GM21447 (cell line): ENCODE measurements around the gene OSBP2.

Experiments
- ATAC-seq: cut with Tn5 transposase; IDR thresholded peaks from one replicate; pipeline ENCODE4 v1.9.1; 2021; ENCODE audit not compliant: unreplicated experiment

Gene OSBP2

DNA sequence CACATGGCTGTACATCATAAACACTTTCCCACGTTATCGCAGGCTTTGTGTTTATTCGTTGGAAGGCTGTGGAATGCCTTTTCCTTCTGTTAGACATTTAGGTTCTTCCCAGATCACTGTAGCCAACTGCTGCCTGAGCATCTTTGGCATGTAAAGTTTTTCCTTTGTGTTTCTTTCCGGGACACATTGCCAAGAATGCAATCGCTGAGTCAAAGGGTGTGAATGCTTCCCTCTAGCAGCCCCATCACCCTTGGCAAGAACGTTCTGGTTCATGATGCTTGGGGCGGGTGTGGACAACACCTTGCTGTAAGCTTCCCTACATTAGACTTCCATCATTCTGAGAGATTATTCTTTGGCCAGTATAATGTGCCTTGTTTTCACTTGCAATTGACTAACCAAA, 136.2 kb downstream of the OSBP2 start:
- ATAC-seq, result no peak

DNA sequence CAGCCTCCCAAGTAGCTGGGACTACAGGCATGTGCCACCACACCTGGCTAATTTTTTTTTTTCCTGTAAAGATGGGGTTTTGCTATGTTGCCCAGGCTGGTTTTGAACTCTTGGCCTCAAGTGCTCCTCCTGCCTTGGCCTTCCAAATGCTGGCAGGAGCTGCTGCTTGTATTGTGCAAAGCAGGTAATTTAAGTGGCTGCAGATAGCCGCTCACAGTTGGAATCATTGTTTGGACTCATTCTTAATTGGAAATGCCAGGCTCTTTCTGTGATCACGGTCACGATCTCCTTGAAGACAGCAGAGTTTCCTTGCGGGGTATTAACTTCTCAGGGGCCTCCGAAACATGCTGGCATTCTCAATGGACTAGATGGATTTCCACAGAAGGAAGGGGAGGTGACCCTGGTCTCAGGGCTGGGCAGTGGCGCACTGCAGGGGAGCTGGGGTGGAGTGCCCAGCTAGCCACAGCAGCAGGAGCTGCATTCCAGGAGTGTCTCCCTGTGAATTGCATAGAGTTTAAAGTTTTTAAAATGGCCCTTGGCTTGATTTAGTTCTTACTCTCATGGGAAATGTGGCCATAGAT, 137.8 kb downstream of the OSBP2 start:
- no peak for ATAC-seq

DNA sequence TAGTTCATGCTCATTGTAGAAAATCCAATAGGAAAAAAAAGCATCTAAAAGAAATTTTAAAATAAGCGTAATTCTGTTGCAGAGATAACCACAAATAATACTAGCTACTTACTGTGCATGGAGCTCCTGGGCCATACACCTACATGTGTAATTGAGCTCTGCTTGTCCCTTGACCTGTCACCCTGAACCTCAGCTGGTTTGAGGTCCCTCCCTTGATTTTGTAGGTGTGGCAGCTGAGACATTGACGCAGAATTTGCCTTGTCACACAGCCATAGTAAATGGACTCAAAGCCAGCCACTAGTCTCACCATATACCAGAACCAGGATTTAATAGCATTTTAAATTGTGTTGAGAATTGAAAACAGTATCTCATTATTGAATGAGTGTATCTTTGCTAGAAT, 138.6 kb downstream of the OSBP2 start:
- no peak for ATAC-seq

DNA sequence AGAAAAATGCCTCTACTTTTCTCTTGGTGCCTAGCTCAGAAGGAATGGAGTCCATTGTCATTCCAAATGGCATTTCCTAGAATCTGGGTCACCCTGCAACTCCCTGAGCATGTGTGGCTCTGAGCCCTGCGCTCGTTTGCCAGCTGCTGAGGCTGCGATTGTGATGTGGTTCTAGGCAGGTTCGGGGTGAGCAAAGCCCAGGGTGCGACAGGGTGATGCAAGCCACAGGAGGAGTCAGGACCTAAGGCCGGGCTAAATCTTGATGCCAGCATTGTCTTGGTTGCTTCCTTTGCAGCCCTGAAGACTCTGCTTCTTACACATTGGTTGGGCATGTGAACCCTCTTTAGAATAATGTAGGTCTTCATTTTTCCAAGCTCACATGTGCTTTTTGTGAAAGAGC, 142.9 kb downstream of the OSBP2 start:
- no peak for ATAC-seq

DNA sequence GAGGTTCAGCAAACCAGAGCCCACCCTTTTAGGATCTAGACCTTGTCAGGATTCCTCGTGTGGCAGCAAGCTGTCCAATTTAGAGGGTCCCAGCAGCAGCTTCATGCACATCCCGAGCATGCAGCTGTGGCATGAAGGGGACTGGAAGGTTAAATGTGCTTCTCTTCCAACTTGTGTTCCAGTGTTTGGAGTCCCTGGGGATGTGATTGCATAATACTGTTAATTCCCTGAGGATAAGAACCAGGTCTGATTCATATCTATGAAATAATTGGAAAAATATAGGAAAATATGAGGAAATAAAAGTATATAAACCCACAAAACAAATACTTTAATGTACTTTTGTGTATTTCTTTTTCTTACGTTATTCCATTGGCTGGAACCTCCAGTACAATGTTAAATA, 143.4 kb downstream of the OSBP2 start:
- ATAC-seq, result no peak

DNA sequence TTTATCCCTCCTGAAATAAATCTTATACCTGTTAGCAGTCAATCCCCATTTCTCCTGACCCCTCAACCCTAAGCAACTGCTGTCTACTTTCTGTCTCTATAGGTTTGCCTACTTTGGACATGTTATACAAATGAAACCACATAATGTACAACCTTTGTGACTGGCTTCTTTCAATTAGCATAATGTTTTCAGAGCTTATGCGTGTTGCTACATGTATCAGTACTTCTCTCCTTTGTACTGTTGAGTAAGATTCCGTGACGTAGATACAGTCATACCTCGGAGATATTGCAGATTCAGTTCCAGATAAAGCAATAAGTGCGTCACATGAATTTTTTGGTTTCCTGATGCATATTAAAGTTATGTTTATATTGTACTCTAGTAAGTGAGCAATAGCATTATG, 146.6 kb downstream of the OSBP2 start:
- no peak for ATAC-seq

DNA sequence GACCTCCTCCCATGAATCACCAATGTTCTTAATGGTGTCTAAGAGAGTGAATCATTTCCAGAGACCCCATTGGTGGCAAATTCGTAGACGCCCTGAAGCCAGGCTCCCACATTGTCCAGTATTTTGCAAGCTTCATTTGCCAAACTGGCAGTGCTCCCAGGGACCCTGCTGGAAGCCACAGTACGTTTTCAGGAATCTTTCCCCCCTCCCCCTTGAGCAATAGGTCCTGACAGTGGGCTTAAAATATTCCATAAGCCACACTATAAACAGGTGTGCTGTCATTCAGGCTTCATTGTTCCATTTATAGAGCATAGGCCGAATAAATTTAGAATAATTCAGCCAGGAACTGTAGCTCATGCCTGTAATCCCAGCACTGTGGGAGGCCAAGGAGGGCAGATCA, 148.6 kb downstream of the OSBP2 start:
- ATAC-seq, result no peak

DNA sequence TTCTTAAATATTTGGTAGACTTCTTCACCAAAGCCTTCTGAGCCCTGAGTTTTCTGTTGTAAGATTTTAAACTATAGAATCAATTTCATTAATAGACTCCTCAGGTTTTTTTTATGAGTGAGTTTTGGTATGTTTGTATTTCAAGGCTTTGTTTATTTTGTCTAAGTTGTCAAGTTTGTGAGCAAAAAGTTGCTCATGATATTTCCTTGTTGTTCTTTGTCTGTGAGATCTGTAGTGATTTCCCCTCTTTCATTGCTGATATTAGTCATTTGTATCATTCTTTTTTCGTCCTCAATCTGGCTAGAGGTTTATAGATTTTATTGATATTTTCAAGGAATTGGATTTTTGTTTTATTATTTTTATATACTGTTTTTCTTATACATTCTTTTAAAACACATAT, 152.9 kb downstream of the OSBP2 start:
- ATAC-seq, result no peak

DNA sequence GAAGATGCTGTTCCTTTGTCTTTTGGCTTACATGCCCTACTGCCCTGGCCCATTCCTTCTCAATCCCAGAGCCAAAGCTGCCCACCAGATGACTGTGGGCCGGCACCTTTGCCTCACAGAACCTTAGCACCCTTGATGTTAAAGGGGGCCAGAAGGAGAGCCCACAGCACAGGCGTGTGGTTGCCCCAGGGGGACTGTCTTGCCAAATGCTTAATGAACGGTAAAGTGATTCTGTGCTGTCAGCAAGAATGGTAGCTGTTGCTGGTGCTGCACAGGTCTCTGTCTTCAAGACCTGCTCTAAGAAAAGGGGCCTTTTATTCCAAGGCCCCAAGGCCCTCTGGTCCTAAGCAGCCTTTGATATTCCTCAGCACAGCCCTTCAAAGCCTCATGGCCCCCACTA, 160.6 kb downstream of the OSBP2 start:
- no peak for ATAC-seq

DNA sequence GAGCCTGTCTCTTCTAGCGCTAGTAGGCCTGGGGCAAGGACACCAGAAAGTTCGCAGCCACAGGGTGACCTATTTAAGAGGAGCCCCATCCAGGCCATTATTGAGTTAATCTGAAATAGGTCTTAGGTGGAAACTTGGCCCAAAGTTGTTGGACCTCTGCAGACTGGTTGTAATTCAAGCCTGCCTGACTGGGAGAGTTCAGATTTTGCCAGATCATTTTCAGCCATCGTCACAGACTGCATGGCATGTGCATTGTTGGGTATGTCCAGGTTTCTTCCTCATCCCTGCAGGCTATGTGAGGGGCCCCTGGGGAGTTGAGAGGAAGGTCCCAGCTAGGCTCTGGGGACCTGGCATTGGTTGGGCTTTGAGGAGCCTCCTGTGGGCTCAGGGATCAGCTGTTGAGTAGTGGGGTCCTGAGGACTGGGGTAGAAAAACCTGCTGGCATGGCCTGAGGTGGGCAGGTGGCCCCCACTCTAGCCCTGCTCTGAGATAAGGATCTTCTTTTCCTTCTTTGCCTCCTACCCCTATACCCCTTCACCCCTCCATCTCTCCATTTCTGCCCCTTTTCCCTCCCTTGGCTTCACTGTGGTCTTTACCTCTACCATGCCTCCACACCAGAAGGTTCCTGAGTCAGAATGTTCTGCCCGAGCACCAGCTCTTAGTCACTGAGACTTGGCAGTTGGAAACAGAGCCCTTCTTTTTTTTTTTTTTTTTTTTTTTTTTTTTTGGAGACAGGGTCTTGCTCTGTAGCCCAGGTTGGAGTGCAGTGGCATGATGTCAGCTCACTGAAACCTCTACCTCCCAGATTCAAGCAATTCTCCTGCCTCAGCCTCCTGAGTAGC, 161.2 kb downstream of the OSBP2 start:
- ATAC-seq, result no peak

DNA sequence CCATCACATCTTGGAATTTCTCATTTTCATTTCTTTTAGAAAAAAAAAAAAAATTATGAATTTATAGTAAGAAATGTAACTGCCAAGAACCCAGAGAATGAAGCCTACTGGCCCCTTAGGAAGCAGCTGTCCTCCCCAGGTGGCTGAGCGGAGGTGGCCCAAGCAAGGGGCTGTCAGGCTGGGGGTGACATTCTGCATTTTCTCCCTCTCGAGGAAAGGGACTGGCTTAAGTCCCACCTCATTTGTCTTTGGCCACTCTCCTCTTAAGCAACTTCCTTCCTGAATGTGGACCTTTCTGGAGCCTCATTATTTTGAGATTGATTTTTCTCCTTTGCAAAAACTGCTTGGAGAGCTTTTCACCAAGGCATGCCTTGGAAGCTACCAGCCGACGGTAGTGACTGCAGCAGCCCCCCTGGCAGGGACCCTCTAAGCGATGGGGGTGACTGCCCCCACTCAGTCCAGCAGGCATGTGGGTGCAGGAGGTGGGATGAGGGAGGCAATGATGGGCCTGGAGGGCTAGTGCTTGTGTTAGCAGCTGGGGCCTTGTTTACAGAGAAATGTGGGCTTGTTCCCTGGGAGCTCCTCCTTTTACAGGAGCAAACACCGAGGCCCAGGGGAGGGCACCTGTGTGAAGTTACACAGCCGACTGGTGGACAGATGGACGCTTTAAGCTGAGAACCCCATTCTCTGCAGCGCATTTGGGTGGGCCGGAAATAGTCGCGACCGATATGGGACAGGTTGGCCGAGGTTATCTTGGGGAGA, 162.2 kb downstream of the OSBP2 start:
- no peak for ATAC-seq

DNA sequence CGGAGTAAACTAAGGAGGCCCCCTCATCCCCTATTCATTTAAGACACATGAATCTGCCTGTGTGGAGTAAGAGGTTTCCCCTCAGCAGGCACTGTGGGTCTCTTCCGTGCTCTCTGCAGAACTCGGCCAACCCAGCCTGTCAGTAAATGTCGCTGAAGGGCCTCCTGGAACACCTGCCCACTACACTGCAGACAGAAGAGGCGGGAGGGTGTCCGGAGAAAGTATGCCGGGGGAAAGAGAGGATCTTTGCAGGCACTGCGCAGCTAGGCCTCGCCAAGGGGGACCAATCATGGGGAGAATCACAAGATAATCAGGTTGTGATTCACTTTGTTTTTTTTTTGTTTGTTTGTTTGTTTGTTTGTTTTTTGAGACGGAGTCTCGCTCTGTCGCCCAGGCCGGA, 163.1 kb downstream of the OSBP2 start:
- ATAC-seq, result no peak

DNA sequence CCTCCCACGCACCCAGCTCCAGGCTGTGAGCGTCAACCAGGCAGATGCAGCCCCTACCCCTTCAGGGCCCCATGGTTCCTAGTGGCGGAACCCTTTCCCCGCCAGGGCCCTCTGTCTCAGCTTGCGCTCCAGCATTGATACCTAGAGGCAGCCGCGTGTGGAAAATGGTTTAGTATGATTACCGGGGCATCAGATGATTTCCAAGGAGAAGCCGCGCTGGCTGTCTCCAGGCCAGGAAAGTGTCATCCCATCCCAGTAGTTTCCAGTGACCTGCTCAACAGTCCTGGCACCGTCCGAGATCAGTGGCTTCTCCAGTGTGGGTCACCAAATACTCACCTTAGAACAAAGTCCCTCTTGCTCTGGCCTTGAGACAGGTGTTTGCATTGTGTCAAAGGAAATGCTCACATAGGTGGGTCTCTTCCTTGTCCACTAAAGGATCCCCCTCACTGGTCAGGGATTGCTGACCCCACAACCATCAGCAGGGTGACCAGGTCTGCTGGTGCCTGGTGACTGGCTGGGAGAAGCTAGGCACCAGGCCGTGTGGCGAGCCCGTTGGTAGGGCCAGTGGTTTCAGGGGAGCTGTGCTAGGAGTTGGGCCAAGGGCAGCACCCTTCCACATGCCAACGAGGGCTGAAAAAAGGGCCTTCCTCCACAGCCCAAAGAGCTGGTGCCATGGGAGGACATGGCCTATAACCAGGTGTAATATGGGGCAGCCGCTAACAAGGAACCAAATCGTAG, 164.5 kb downstream of the OSBP2 start:
- no peak for ATAC-seq

DNA sequence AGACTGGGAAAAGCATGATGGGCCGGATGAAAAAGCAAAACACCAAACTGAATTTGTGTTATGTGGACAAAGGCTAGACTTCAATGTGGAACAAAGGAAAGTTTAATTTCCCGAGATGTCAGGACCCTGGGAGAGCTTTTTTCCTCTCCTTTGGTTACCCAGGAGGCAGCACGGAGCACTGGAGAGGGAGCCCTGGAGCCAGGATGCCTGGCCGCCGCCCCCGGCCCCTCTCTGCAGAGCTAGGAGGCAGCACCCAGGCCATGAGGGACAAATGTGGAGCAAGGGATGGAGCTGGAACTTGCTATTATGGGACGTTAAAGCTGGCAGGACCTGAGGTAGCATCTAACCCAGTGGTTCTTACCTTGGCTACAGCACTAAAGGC, 165.0 kb downstream of the OSBP2 start:
- no peak for ATAC-seq

DNA sequence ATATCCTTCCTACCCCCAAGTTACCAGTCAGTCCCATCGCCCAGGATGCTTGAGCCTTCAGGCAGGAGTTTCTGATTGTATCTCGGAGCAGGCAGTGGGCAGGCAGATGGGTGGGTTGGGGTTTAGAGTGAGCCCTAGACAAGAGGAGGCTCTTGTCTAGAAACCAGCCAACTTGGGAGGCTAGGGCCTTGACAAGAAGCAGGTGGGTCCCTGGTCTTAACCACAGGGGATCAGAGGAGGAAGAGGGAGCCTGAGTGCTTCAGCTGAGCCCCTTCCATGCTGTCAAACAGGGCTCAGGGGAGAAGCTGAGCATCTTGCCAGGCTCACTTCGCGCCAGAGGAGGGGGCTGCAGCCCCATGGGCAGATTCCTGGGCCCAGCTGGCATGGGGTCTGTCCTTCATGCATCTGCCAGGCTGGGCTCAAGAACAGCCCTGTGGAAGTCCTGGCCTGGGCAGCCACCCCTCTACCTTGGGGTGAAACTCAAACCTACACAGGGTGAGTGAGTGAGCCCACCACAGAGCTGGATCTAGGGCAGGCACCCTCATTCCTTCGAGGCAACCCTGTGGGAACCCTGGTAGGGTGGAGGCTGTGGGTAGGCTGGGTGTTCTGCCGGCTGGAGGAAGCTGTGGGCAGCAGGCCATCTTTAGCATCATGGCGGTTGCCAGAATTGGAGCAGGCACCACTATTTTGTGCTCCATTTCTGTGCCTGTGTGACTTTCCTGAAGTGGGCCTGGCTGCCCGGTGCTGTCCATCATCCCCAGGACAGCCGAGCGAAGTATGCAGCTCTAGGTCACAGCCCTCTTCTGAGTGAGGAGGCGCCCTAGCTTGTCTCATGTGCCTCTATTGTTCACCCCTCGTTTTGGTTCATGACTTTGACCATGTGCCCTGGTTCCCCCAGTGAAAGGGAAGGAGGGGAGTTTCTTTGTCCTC, 165.8 kb downstream of the OSBP2 start:
- ATAC-seq, result no peak

DNA sequence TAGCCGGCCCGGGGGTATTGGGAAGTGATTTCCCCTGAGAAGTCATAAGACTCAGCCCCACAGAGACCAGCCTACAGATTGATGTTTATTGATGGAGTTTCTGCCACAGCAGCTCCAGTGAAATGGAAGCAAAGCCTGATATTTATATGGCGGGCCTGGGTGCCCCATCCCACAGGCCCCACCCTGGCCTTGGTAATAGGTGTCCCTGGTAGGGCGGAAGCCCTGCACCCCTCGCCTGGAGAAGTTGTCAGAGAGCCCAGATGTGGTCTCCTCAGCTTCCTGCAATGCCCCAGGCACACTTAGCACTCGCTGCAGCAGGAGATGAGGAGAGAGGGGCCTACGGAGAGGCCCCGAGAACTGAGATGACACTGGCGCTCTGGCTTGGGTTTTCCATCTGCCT, 166.5 kb downstream of the OSBP2 start:
- ATAC-seq, result no peak

DNA sequence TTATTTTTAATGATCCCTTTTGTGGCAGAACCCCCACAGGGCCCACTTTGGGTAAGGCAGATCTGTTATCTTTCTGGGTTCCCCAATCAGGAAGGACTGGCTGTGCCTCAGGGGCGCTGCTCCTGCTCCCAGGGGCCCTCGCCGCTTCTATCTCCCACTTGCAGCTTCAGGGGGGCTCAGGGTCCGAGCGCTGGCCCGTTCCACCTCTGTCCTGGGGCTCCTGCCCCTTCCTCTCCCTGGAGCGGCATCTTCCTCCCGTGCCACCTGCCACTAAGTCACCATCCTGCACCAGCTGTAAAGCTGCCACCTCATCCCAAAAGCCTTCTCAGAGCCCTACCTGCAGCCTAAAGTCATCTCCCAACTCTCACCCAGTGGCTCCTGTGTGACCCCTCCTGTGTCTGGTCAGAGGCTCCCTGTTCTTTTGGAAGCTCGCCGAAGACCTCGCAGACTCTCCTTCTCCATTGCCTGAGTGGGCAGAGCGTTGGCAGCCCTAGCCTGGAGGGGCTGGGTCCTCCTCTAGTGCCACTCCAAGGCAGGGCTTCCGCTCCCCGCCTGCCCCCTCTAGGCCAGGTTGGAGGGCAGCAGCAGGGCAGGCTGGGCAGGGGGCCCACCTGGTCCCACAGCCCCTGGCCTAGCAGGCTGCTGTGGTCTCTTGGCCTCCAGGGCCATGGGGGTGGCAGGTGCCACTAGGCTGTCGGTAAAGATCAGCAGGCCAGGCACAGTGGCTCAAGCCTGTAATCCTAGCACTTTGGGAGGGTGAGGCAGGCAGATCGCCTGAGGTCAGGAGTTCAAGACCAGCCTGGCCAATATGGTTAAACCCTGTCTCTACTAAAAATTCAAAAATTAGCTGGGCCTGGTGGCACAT, 167.2 kb downstream of the OSBP2 start:
- ATAC-seq, result no peak

DNA sequence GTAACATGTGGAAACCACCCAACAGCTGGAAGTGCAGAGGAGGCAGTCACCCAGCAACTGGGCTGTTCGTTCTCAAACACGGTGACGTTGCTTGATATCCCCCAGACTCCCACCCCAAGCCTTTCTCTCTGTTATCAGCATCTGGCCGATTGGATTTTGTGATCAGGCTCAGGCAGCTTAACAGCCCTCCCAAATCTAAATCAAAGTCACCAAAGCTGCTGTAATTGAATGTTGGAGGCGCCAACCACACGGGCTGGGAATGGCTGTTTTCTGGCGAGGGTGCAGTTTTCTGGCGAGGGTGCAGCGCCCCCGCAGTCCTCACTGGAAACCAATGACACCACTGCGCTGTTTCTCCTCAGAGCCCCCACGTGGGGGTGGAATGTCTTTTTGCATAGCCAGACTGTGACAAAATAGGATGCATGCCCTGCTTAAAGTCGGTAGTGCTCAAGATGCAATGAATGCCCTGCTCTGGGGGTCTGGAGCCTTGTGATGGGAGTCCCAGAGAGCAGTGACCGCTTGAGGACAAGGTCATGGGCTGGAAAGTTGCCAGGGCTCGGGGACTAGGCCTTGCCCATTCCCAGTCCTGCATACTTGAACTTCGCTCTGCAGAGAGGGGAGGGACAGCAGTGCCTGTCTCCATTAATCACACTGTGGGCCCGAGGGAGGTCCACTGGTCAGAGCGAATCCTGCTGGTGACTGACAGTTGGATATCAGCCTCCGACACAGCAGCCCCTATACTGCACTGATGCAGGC, 168.6 kb downstream of the OSBP2 start:
- ATAC-seq, result no peak
